AG09309 (cell line): ENCODE data around the gene PTRH1.

Experiments used
- DNase-seq: peaks from one replicate; pipeline ENCODE4 v3.0.0-alpha.2; 2010; ENCODE audit warnings: low read depth
- H3K4me3 ChIP-seq: 2 replicates; pipeline ENCODE4 v1.5.1; 2011; ENCODE audit warnings: mild to moderate bottlenecking, low read depth, low read length, moderate library complexity; ENCODE audit not compliant: control insufficient read depth
- CTCF ChIP-seq: IDR thresholded peaks from 2 replicates; pipeline ENCODE4 v1.5.1; 2011; ENCODE audit warnings: mild to moderate bottlenecking, low read depth, low read length, inconsistent platforms; ENCODE audit not compliant: insufficient read depth, control insufficient read depth; ENCODE audit errors: missing control alignments

The PTRH1 gene

GRCh38 chr9:127756233-127756632 lies 40.8 kb upstream of the PTRH1 start:
- TF ChIP-seq CTCF = no peak
- no peak overlapping the region for H3K4me3 ChIP-seq
- DNase-seq = no peak

GRCh38 chr9:127755061-127756060 lies 39.9 kb upstream of the PTRH1 start:
- TF ChIP-seq CTCF = no peak
- no peak overlapping the region for H3K4me3 ChIP-seq
- DNase-seq = no peak

- no peak for DNase-seq
- H3K4me3 ChIP-seq = no peak overlapping the region
- no peak for TF ChIP-seq CTCF
Observed at GRCh38 chr9:127754099-127755060, 38.9 kb upstream of the PTRH1 start.

- H3K4me3 ChIP-seq = no peak overlapping the region
- no peak for TF ChIP-seq CTCF
- DNase-seq = no peak
Observed at GRCh38 chr9:127753622-127754021, 38.2 kb upstream of the PTRH1 start.

GRCh38 chr9:127753148-127753547 lies 37.7 kb upstream of the PTRH1 start:
- DNase-seq = no peak
- no peak for TF ChIP-seq CTCF
- no peak overlapping the region for H3K4me3 ChIP-seq

- no peak for DNase-seq
- TF ChIP-seq CTCF = no peak
- no peak overlapping the region for H3K4me3 ChIP-seq
Observed at GRCh38 chr9:127751269-127752054, 36.0 kb upstream of the PTRH1 start.
